HFF-Myc (cell line): ENCODE results near the gene SLC16A5.

Experiments
- DNase-seq: peaks from one replicate; pipeline ENCODE4 v3.0.0-alpha.2; 2011; ENCODE audit warnings: low read depth; ENCODE audit errors: extremely low read depth
- H3K4me3 ChIP-seq: replicated peaks from 2 replicates; pipeline ENCODE4 v1.5.1; 2011; ENCODE audit warnings: low read depth, mild to moderate bottlenecking, control low read depth, low read length
- TF ChIP-seq, protein P1 (sequence below): IDR thresholded peaks from 2 replicates; pipeline ENCODE4 v1.5.1; 2012; ENCODE audit warnings: mild to moderate bottlenecking, low read depth, low read length, control low read depth; ENCODE audit errors: missing control alignments

Gene SLC16A5

DNA sequence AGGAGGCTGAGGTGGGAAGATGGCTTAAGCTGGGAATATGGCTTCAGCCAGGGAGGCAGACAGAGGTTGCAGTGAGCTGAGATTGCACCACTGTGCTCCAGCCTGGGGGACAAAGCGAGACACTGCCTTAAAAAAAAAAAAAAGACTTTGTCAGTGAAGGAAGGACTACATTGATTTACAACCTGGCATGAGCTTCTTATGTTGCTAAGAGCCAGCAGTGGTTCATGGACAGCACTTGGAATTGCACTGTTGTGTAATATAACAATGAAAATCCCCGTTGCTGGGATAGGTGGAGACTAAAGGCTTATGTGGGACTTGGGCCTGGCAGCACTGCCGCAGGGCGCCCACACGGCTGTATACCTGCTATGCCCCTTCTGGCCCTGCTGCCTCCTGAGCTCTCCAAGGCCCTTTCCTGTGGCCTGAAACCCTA is 14.1 kb upstream of the SLC16A5 start:
- no peak for DNase-seq
- TF ChIP-seq, protein P1, sequence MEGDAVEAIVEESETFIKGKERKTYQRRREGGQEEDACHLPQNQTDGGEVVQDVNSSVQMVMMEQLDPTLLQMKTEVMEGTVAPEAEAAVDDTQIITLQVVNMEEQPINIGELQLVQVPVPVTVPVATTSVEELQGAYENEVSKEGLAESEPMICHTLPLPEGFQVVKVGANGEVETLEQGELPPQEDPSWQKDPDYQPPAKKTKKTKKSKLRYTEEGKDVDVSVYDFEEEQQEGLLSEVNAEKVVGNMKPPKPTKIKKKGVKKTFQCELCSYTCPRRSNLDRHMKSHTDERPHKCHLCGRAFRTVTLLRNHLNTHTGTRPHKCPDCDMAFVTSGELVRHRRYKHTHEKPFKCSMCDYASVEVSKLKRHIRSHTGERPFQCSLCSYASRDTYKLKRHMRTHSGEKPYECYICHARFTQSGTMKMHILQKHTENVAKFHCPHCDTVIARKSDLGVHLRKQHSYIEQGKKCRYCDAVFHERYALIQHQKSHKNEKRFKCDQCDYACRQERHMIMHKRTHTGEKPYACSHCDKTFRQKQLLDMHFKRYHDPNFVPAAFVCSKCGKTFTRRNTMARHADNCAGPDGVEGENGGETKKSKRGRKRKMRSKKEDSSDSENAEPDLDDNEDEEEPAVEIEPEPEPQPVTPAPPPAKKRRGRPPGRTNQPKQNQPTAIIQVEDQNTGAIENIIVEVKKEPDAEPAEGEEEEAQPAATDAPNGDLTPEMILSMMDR: no peak
- no peak overlapping the region for H3K4me3 ChIP-seq

DNA sequence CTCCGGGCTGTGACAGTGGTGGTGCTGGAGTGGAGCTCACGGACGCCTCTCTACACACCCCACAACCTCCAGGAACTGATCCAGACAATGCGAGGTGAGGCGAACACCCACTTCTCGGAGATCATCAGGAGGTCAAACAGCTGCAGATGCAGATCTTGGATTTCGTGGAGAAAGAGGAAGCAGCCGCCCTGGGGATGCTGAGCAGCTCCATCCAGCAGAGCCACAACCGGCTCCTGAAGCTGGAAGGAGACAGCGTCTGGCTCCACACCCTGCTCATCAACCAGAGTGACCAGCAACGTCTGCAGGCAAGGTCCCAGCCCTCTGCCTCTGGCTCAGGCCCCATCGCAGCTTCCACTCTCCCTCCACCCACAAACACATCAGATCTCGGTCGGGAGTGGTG is 13.2 kb upstream of the SLC16A5 start:
- no peak for DNase-seq
- H3K4me3 ChIP-seq: no peak overlapping the region
- TF ChIP-seq, protein P1: no peak

DNA sequence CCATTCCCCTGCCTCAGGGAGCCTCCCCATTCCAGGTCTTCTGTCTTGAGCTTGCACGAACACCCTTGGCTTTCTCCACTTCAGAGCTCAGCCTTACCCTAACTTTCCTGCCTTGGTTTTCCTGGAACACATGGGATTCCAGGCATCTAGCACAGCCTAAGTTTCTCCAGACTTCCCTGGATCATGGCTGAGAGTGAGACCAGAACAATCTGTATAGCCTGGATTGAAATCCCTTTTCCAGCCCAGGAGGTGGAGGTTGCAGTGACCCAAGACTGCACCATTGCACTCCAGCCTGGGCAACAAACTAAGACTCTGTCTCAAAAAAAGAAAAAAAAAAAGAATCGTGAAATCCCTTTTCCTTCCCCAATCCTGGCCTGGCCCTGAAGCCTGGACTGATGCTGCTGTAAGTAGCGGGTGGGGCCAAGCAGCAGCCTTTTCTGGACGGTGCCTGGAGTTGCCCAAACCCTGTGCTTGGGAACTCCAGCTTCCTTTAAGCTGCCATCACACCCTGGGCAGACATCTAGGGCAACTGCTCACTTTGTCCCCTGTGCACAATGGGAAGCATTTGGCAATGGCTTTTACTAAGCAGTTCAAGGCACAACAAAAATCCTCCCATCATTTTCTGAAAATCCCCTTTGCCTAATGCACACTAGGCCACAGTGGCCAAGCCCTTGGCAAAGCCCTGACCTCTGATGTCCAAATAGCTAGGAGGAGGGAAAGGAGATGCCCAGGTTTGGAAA is 12.0 kb upstream of the SLC16A5 start:
- TF ChIP-seq, protein P1: no peak
- no peak for DNase-seq
- no peak overlapping the region for H3K4me3 ChIP-seq

DNA sequence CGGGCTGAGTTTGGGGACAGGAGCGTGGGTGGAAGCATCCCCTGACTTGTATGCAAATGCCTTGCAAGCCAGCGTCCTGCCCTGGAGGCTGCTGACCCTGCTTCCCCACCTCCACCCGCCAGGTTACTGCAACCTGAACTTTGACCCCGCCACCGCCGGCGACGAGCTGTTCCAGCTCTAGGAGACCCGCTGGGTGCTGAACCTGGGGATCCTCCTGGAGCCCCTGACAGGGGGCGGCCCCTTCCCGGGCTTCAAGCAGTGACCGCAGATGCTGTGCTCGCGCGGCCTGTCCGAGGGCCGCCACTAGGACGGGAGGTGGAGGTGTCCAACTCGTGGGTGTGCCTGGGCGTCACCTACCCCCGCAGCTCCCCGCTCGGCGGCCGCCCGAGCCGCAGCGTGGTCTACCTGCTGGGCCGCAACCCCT is 10.7 kb upstream of the SLC16A5 start:
- H3K4me3 ChIP-seq: no peak overlapping the region
- DNase-seq: no peak
- TF ChIP-seq, protein P1: no peak

DNA sequence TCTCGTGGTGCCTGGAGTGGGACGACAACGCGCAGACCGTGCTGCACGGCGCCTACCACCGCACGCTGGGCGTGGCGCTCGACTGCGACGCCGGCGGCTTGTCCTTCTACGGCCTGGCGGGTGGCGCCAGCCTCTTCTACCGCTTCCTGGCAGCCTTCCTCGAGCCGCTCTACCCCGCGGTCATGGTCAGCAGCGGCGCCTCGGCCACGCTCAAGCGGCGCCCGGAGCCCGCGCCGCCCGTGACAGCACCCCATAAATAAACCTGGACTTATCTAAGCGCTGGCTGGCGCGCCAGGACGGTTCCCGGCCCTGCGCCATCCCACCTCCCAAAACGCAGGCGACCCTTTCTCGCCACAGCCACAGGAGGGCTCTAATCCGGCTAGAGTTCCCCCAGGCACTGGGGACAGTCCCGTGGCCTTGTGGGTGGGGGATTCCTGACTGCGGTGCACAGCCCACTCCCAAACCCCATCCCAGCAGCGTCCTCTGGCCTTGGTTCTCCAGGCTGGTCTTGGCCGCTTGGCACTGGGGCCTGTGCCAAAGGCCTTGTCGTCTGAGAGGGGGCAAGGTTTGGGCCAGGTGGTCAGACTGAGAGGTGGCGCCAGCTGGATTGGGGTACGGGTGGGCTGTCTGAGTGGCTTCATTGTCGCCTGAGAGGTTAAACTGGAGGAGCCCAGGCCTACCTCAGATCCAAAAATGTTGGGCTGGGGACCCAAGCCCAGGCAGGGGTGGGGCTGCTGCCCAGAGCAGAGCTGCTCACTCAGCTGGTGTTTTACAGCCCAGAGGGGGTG is 10.1 kb upstream of the SLC16A5 start:
- TF ChIP-seq, protein P1: no peak
- DNase-seq: no peak
- no peak overlapping the region for H3K4me3 ChIP-seq

DNA sequence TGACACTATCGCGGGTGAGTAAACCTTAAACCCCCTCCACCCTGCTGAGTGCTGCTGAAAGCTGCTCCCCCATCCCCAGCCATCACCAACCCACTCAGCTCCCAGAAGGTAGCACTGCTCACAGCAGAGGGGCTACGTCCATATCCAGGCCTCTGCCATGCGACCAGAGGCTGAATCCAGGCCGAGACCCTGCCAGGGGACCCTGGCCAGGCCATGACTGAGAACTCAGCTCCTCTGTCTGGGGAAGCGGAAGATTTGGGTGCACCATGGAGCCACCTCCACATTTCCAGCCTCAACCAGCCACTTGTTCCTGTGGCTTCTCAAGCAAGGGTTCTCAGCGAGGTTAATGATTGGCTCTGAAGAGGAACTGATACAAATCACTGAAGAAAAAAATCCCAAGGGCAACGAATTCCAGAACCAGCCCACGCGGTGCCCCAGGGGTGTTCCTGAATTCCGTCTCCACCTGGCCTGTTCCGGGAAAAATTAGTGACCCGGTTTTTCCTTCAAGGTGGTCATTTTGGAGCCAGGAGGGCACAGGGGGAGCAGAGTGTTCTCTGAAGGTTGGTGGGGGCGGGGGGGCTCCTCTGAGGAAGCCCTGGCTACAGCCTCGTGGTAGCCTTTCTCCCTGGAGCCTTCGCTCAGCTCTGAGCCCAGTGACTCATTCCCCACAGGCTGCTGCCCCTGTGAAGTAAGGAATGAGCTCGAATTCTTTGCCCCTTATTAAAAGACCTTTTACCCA is 9.3 kb upstream of the SLC16A5 start:
- no peak for DNase-seq
- H3K4me3 ChIP-seq: no peak overlapping the region
- TF ChIP-seq, protein P1: no peak
